ENCODE measurements around the gene UBE2E2. TPM values are rescaled to one million over a fixed set of nuclear protein-coding genes. Genes with fewer than 3 reads are reported as not detected.

UBE2E2 gene
- total RNA-seq, 1 donor from 2014 or later, result 28.7 TPM

- no peak for DNase-seq (ENCODE audit: low read depth)
- TF ChIP-seq CTCF (IDR thresholded peaks at IDR 0.05; ENCODE audit: insufficient read depth, low read length, poor library complexity, severe bottlenecking), result no peak
These were observed 85.2 kb downstream of the UBE2E2 start for GRCh38 chr3:23288286-23288685.

DNA sequence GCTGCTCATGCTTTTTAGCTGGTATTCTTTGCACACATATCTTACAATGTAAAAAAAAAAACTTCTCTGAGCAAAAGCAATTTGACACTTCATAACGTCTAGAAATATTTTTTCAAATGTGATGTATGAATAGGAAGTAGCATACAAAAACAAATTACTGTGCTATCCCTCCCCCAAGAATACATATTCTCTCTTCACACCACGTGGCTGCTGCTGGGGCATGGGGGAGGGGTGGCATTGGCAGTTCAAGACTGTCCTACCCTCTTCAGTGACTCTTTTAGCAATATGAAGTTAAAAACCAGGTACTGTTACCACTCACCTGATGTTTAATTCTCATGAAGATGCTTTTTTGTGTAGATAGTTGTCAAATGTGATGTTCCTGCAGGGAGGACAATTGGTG, 85.6 kb downstream of the UBE2E2 start:
- no peaks in the 10 kb centered on the region for H3K27me3 ChIP-seq (ENCODE audit: control insufficient read depth, insufficient read depth, low read length)
- DNase-seq (ENCODE audit: low read depth), result no peak
- no peaks in the 10 kb centered on the region for H3K36me3 ChIP-seq (ENCODE audit: control insufficient read depth, insufficient read depth, low read length)
- no peak for TF ChIP-seq CTCF (IDR thresholded peaks at IDR 0.05; ENCODE audit: insufficient read depth, low read length, poor library complexity, severe bottlenecking)
- no peak overlapping the region for H3K4me3 ChIP-seq (ENCODE audit: low read depth, low read length)

More at GRCh38 chr3:23288286-23288685, 85.2 kb downstream of the UBE2E2 start:
- Histone ChIP-seq H3K36me3 (ENCODE audit: control insufficient read depth, insufficient read depth, low read length) (no peaks in the 10 kb centered on the region), H3K4me3 (ENCODE audit: low read depth, low read length) (no peak overlapping the region), H3K27me3 (ENCODE audit: control insufficient read depth, insufficient read depth, low read length) (no peaks in the 10 kb centered on the region)

- H3K4me3 ChIP-seq (ENCODE audit: low read depth, low read length), result no peak overlapping the region
- TF ChIP-seq CTCF (IDR thresholded peaks at IDR 0.05; ENCODE audit: insufficient read depth, low read length, poor library complexity, severe bottlenecking), result no peak
- no peaks in the 10 kb centered on the region for H3K36me3 ChIP-seq (ENCODE audit: control insufficient read depth, insufficient read depth, low read length)
- H3K27me3 ChIP-seq (ENCODE audit: control insufficient read depth, insufficient read depth, low read length), result no peaks in the 10 kb centered on the region
- no peak for DNase-seq (ENCODE audit: low read depth)
These were observed 89.3 kb downstream of the UBE2E2 start for GRCh38 chr3:23292432-23292831.

GRCh38 chr3:23294770-23295387, 91.8 kb downstream of the UBE2E2 start:
- Histone ChIP-seq H3K4me3 (ENCODE audit: low read depth, low read length) (no peak overlapping the region), H3K36me3 (ENCODE audit: control insufficient read depth, insufficient read depth, low read length) (no peaks in the 10 kb centered on the region), H3K27me3 (ENCODE audit: control insufficient read depth, insufficient read depth, low read length) (no peaks in the 10 kb centered on the region)
- DNase-seq (ENCODE audit: low read depth), result no peak
- TF ChIP-seq CTCF (IDR thresholded peaks at IDR 0.05; ENCODE audit: insufficient read depth, low read length, poor library complexity, severe bottlenecking), result no peak

- Histone ChIP-seq H3K36me3 (ENCODE audit: control insufficient read depth, insufficient read depth, low read length) (no peaks in the 10 kb centered on the region), H3K4me3 (ENCODE audit: low read depth, low read length) (no peak overlapping the region), H3K27me3 (ENCODE audit: control insufficient read depth, insufficient read depth, low read length) (no peaks in the 10 kb centered on the region)
- DNase-seq (ENCODE audit: low read depth), result no peak
- TF ChIP-seq CTCF (IDR thresholded peaks at IDR 0.05; ENCODE audit: insufficient read depth, low read length, poor library complexity, severe bottlenecking), result no peak
These were observed 98.7 kb downstream of the UBE2E2 start for GRCh38 chr3:23301819-23302218.

GRCh38 chr3:23302271-23302670, 99.1 kb downstream of the UBE2E2 start:
- DNase-seq (ENCODE audit: low read depth), result no peak
- no peak for TF ChIP-seq CTCF (IDR thresholded peaks at IDR 0.05; ENCODE audit: insufficient read depth, low read length, poor library complexity, severe bottlenecking)
- Histone ChIP-seq H3K27me3 (ENCODE audit: control insufficient read depth, insufficient read depth, low read length) (no peaks in the 10 kb centered on the region), H3K4me3 (ENCODE audit: low read depth, low read length) (no peak overlapping the region), H3K36me3 (ENCODE audit: control insufficient read depth, insufficient read depth, low read length) (no peaks in the 10 kb centered on the region)

Data from kidney epithelial cell (primary cell).